Left lung (tissue), 10 donors: ENCODE results near the gene ZNF675. TPM values are rescaled to one million over a fixed set of nuclear protein-coding genes. Genes with fewer than 3 reads are reported as not detected.
"Not testable (repeated sequence)": the region's sequence is repeated elsewhere in the genome, so short reads cannot be mapped to it uniquely, and the experiment has no call there.

Experiments used
- ATAC-seq: fragments of 200-7000 bp; cut with Tn5 transposase; one replicate; pipeline ENCODE4 v1.9.1; 2020; ENCODE audit warnings: moderate library complexity
- DNase-seq, 4 donors: peaks; one replicate each; pipeline ENCODE4 v3.0.0-alpha.2; 2013 to 2020
- H3K27ac ChIP-seq, 2 donors: fragments of 200-600 bp; sonication (generic) in 1 of 2; one replicate each; pipeline versions ENCODE4 v1.5.0 to v1.8.0; 2020 to 2021
- H3K27me3 ChIP-seq, 2 donors: fragments of 200-600 bp; sonication (generic) in 1 of 2; one replicate each; pipeline versions ENCODE4 v1.5.0 to v1.8.0; 2020 to 2021
- H3K36me3 ChIP-seq, 2 donors: fragments of 200-600 bp; sonication (generic) in 1 of 2; one replicate each; pipeline versions ENCODE4 v1.5.0 to v1.8.0; 2020 to 2021
- H3K4me1 ChIP-seq, 2 donors: fragments of 200-600 bp; one replicate each; pipeline ENCODE4 v1.8.0; 2021
- H3K4me3 ChIP-seq, 2 donors: fragments of 200-600 bp; sonication (generic) in 1 of 2; one replicate each; pipeline versions ENCODE4 v1.5.0 to v1.8.0; 2020 to 2021; ENCODE audit warnings: mild to moderate bottlenecking in 1 of 2
- H3K9me3 ChIP-seq, 2 donors: fragments of 200-600 bp; sonication (generic) in 1 of 2; one replicate each; pipeline versions ENCODE4 v1.5.0 to v1.8.0; 2020 to 2021
- CTCF ChIP-seq, 2 donors: fragments of 200-600 bp; sonication (generic) in 1 of 2; IDR thresholded peaks; one replicate each; pipeline versions ENCODE4 v1.5.0 to v1.8.0; 2021; ENCODE audit warnings: antibody characterized with exemption in 2 of 2
- intact Hi-C, 2 donors: fragments of 100-400 bp; cut with DNase I; formaldehyde crosslinking; loops; one replicate each; pipeline versions ENCODE4 v1.11.2 to v1.14.2; 2022
- polyA plus RNA-seq, 6 donors: library from polyadenylated mRNA; unstranded; fragments of 120-200 nt; gene quantifications; one replicate each; pipeline ENCODE4 v1.2.1, GENCODE V29; 2013; ENCODE audit not compliant: insufficient read length in 6 of 6
- total RNA-seq, 2 donors: library from RNA; stranded (reverse); fragmentation: NEBNext Ultra II Directional; extraction: Animal tissue kit (Norgen Biotek cat#: 25700); gene quantifications; one replicate each; pipeline ENCODE4 v1.2.1, GENCODE V29; 2021
- donor health status: DM: no; HTN: yes; CAD: no.
- donor health status: DM: no; HTN: no; CAD: no.

Gene ZNF675
- total and polyA plus RNA-seq, 8 donors: 9.3 to 23.0 (median 20.1) TPM

- no peaks in the 10 kb centered on the region for H3K4me1 ChIP-seq
- H3K9me3 ChIP-seq: peaks cover 0 to 12% of the 10 kb centered on the region in 2 donors
- no peak for DNase-seq
- no peaks in the 10 kb centered on the region for H3K27me3 ChIP-seq
- H3K27ac ChIP-seq: no peak overlapping the region
- no peak overlapping the region for H3K4me3 ChIP-seq
- intact Hi-C loops: no loop called here
- ATAC-seq: no peak
- no peak for TF ChIP-seq CTCF (IDR thresholded peaks at IDR 0.05)
- H3K36me3 ChIP-seq: no peaks in the 10 kb centered on the region
Measured at GRCh38 chr19:23716792-23717191, 29.8 kb upstream of the ZNF675 start.

- no peak overlapping the region for H3K27ac ChIP-seq
- no peaks in the 10 kb centered on the region for H3K27me3 ChIP-seq
- intact Hi-C loops: no loop called here
- DNase-seq (no peak), ATAC-seq (no peak)
- no peak for TF ChIP-seq CTCF (IDR thresholded peaks at IDR 0.05)
- no peaks in the 10 kb centered on the region for H3K4me1 ChIP-seq
- no peak overlapping the region for H3K4me3 ChIP-seq
- H3K9me3 ChIP-seq: peaks cover 0 to 18% of the 10 kb centered on the region in 2 donors
- no peaks in the 10 kb centered on the region for H3K36me3 ChIP-seq
Measured at GRCh38 chr19:23709347-23709746, 22.3 kb upstream of the ZNF675 start.

GRCh38 chr19:23706657-23707056 lies 19.6 kb upstream of the ZNF675 start:
- Histone ChIP-seq H3K9me3 (peaks cover 0 to 22% of the 10 kb centered on the region in 2 donors), H3K4me3 (no peak overlapping the region), H3K27ac (no peak overlapping the region), H3K36me3 (no peaks in the 10 kb centered on the region), H3K27me3 (no peaks in the 10 kb centered on the region), H3K4me1 (no peaks in the 10 kb centered on the region)
- DNase-seq: no peak
- ATAC-seq: no peak
- intact Hi-C loops: no loop called here
- TF ChIP-seq CTCF (IDR thresholded peaks at IDR 0.05): no peak

- Histone ChIP-seq H3K4me3 (no peak overlapping the region), H3K9me3 (peaks cover 0 to 25% of the 10 kb centered on the region in 2 donors), H3K36me3 (no peaks in the 10 kb centered on the region), H3K27me3 (no peaks in the 10 kb centered on the region), H3K4me1 (no peaks in the 10 kb centered on the region), H3K27ac (no peak overlapping the region)
- intact Hi-C loops: no loop called here
- no peak for DNase-seq
- no peak for TF ChIP-seq CTCF (IDR thresholded peaks at IDR 0.05)
- no peak for ATAC-seq
Measured at GRCh38 chr19:23699521-23699860, 12.5 kb upstream of the ZNF675 start.

- Histone ChIP-seq H3K9me3 (peaks cover 0 to 25% of the 10 kb centered on the region in 2 donors), H3K27ac (no peak overlapping the region), H3K27me3 (no peaks in the 10 kb centered on the region), H3K4me1 (no peaks in the 10 kb centered on the region), H3K36me3 (no peaks in the 10 kb centered on the region), H3K4me3 (no peak overlapping the region)
- no peak for TF ChIP-seq CTCF (IDR thresholded peaks at IDR 0.05)
- intact Hi-C loops: no loop called here
- no peak for ATAC-seq
- no peak for DNase-seq
Measured at GRCh38 chr19:23698711-23699520, 11.9 kb upstream of the ZNF675 start.

GRCh38 chr19:23692937-23693336 lies 5.9 kb upstream of the ZNF675 start:
- intact Hi-C loops, DNase-seq, H3K4me1 ChIP-seq, H3K27ac ChIP-seq, H3K27me3 ChIP-seq, H3K4me3 ChIP-seq, ATAC-seq, H3K36me3 ChIP-seq: not testable (repeated sequence)
- H3K9me3 ChIP-seq: peaks cover 0 to 12% of the 10 kb centered on the region in 2 donors
